ENCODE measurements around the gene TM6SF1. TPM values are rescaled to one million over a fixed set of nuclear protein-coding genes. Genes with fewer than 3 reads are reported as not detected.
"Not testable (repeated sequence)": the region's sequence is repeated elsewhere in the genome, so short reads cannot be mapped to it uniquely, and the experiment has no call there.

Gene TM6SF1
- total RNA-seq, 2 donors from 2014 or later = 1.3 to 4.7 TPM

DNA sequence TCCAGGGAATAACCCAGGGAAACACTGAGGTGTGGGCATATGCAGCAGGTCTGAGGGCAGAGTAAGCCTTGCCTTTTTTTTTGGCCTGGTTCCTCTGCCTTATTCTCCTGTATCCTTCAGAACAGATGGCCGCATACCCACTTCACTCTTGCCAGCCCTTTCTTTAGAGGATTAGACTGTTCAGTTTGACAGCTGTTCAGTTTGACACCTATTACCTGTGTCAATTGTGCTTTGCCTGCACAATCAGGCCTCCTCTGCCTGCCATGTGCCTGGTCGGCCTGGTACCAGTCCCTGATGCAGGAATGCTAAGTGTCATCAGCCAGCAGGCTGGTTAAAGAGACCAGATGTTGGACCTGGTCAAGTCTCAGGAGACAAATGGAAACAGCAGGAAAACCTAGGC is 22.3 kb downstream of the TM6SF1 start:
- no peak overlapping the region for H3K4me3 ChIP-seq
- H3K4me1 ChIP-seq (replicated peaks) = no peaks in the 10 kb centered on the region
- H3K9me3 ChIP-seq = no peaks in the 10 kb centered on the region
- no peak for DNase-seq (ENCODE audit: low spot score)
- no peak for TF ChIP-seq POLR2AphosphoS5 (IDR thresholded peaks at IDR 0.05)
- TF ChIP-seq POLR2A (IDR thresholded peaks at IDR 0.05) = no peak
- TF ChIP-seq CTCF (IDR thresholded peaks at IDR 0.05) = no peak
- H3K36me3 ChIP-seq = no peaks in the 10 kb centered on the region
- 97% methylated on average over 2 of the region's 2 CpGs for WGBS
- no peak overlapping the region for H3K27ac ChIP-seq
- intact Hi-C loops (cut with DNase I) = no loop called here
- H3K27me3 ChIP-seq (replicated peaks; ENCODE audit: insufficient read depth) = no peaks in the 10 kb centered on the region

- H3K27ac ChIP-seq = no peak overlapping the region
- 83% methylated on average over 4 of the region's 4 CpGs for WGBS
- intact Hi-C loops (cut with DNase I) = no loop called here
- H3K36me3 ChIP-seq = no peaks in the 10 kb centered on the region
- no peaks in the 10 kb centered on the region for H3K4me1 ChIP-seq (replicated peaks)
- TF ChIP-seq POLR2AphosphoS5 (IDR thresholded peaks at IDR 0.05) (no peak), CTCF (IDR thresholded peaks at IDR 0.05) (no peak), POLR2A (IDR thresholded peaks at IDR 0.05) (no peak)
- no peak overlapping the region for H3K4me3 ChIP-seq
- no peaks in the 10 kb centered on the region for H3K9me3 ChIP-seq
- H3K27me3 ChIP-seq (replicated peaks; ENCODE audit: insufficient read depth) = no peaks in the 10 kb centered on the region
- DNase-seq (ENCODE audit: low spot score) = no peak
These were observed 25.5 kb downstream of the TM6SF1 start for GRCh38 chr15:83132861-83133523.

GRCh38 chr15:83142151-83142550 is 34.7 kb downstream of the TM6SF1 start:
- DNase-seq (ENCODE audit: low spot score); H3K4me1 ChIP-seq (replicated peaks); H3K4me3 ChIP-seq; H3K9me3 ChIP-seq; H3K27me3 ChIP-seq (replicated peaks; ENCODE audit: insufficient read depth); H3K36me3 ChIP-seq; intact Hi-C loops (cut with DNase I); H3K27ac ChIP-seq: not testable (repeated sequence)
- WGBS = 98% methylated on average over 3 of the region's 3 CpGs

DNA sequence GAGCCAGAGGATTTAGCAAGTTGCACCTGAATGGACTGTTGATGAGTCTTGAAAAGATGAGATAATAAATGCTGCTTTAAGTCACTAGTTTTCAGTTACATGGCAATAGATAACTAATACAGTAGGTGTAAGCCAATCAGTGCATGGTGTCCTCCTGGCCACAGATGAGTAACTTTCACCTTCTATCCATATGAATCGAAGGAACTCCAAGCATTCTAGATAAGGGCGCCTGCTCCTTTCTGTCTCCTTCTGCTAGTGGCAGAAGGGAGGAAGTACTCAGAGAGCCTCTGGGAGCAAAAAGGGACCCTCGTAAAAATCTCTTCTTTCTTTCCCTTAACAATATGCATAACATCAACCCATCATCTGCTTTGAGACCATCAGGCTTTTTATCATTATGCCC is 37.3 kb downstream of the TM6SF1 start:
- H3K36me3 ChIP-seq = peaks cover 0 to 3% of the 10 kb centered on the region in 2 donors
- TF ChIP-seq POLR2AphosphoS5 (IDR thresholded peaks at IDR 0.05) (no peak), POLR2A (IDR thresholded peaks at IDR 0.05) (no peak), CTCF (IDR thresholded peaks at IDR 0.05) (no peak)
- intact Hi-C loops (cut with DNase I) = no loop called here
- no peak for DNase-seq (ENCODE audit: low spot score)
- H3K4me1 ChIP-seq (replicated peaks) = no peaks in the 10 kb centered on the region
- H3K4me3 ChIP-seq = no peak overlapping the region
- no peak overlapping the region for H3K27ac ChIP-seq
- no peaks in the 10 kb centered on the region for H3K27me3 ChIP-seq (replicated peaks; ENCODE audit: insufficient read depth)
- WGBS = 94% methylated on average over 3 of the region's 3 CpGs
- H3K9me3 ChIP-seq = no peaks in the 10 kb centered on the region

GRCh38 chr15:83153288-83153687 is 45.8 kb downstream of the TM6SF1 start:
- 94% methylated on average over 1 of the region's 1 CpG for WGBS
- TF ChIP-seq CTCF (IDR thresholded peaks at IDR 0.05) (no peak), POLR2AphosphoS5 (IDR thresholded peaks at IDR 0.05) (no peak), POLR2A (IDR thresholded peaks at IDR 0.05) (no peak)
- H3K9me3 ChIP-seq = no peaks in the 10 kb centered on the region
- intact Hi-C loops (cut with DNase I) = no loop called here
- no peak overlapping the region for H3K27ac ChIP-seq
- no peaks in the 10 kb centered on the region for H3K4me1 ChIP-seq (replicated peaks)
- H3K27me3 ChIP-seq (replicated peaks; ENCODE audit: insufficient read depth) = no peaks in the 10 kb centered on the region
- DNase-seq (ENCODE audit: low spot score) = no peak
- H3K36me3 ChIP-seq = no peaks in the 10 kb centered on the region
- no peak overlapping the region for H3K4me3 ChIP-seq
